Stimulated activated naive CD8-positive, alpha-beta T cell treated with anti-CD3 and anti-CD28 coated beads, Interleukin-15, Interleukin-2, amounts not matched to agents 100 ng/mL and 50 ng/mL, for 24 hours (primary cell): ENCODE results near the gene SOS1.
A peak's percentile ranks its signal among the peaks of the same experiment; 100 is the strongest.

ENCODE experiments used
- H3K27ac Mint-ChIP-seq: one replicate; pipeline ENCODE4 v1.8.0; 2021; ENCODE audit warnings: mild to moderate bottlenecking, mixed read lengths
- H3K27me3 Mint-ChIP-seq: one replicate; pipeline ENCODE4 v1.8.0; 2021; ENCODE audit warnings: mixed read lengths
- H3K36me3 Mint-ChIP-seq: one replicate; pipeline ENCODE4 v1.8.0; 2021; ENCODE audit warnings: low read depth, mixed read lengths
- H3K4me1 Mint-ChIP-seq: one replicate; pipeline ENCODE4 v1.8.0; 2021; ENCODE audit warnings: low read depth, mixed read lengths
- H3K4me3 Mint-ChIP-seq: one replicate; pipeline ENCODE4 v1.8.0; 2021; ENCODE audit warnings: mild to moderate bottlenecking, mixed read lengths
- H3K9me3 Mint-ChIP-seq: one replicate; pipeline ENCODE4 v1.8.0; 2021; ENCODE audit warnings: mixed read lengths

The SOS1 gene

DNA sequence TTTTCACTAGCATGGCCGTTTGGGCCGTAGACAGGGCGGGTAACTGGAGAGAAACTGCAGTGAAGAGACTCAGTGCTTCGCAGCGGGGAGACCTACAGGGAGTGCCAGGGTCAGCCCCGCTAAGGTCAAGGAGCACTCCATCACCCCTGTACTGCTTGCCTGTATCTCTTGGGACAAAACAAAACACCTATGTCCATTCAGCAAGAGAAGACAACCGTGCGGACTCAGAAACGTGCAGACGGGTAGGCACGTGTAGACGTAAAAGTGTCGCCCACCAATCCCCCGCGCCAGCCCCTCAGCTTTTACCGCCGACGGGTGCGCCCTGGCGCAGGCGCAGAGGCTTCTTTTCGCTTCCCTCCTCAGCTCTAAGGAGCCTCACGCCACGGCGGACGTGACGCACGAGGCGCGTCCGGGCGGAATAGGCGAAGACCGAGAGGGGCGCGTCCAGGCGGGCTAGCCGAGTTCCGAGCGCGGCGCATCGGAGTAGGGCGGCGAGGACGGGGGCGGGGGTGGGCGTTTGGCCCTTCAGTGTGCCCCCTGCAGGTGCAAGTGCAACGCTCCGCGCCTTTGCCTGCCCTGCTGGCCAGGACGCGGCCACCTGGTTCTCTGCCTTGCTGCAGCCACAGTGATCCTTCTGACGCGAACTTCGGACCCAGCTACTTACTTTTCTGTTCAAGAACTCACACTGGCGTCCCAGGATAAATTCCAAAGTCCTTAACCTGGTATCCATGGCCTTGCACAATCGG, 3.3 kb upstream of the SOS1 start:
- H3K36me3 Mint-ChIP-seq = peaks cover 6% of the 10 kb centered on the region
- H3K27me3 Mint-ChIP-seq = no peaks in the 10 kb centered on the region
- H3K9me3 Mint-ChIP-seq = no peaks in the 10 kb centered on the region
- H3K27ac Mint-ChIP-seq = peak overlapping the region; percentile 98
- peak overlapping the region; percentile 94 for H3K4me3 Mint-ChIP-seq
- H3K4me1 Mint-ChIP-seq = peaks cover 61% of the 10 kb centered on the region

DNA sequence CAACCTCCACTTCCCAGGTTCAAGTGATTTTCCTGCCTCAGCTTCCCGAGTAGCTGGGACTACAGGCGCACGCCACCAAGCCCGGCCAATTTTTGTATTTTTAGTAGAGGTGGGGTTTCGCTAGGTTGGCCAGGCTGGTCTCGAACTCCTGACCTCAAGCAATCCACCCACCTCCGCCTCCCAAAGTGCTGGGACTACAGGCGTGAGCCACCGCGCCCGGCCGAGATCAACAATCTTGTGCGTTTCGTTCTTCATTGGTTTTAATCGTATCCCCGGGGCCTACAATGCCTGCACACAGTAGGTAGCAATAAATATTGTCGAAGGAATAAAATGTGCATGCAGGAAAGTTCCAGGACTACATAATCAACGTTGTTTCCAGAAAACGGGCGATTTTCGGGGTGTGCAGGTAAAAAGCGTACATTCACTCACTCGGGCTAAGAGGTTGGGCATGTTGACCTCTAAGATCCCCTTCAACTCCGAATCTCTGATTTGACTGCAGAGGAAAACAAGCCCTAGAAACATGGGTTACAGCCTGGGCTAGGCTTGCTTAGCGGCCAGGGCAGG, 2.7 kb upstream of the SOS1 start:
- Mint-ChIP-seq H3K36me3 (peaks cover 6% of the 10 kb centered on the region), H3K9me3 (no peaks in the 10 kb centered on the region), H3K4me3 (peak overlapping the region; percentile 94), H3K27ac (peak overlapping the region; percentile 98), H3K4me1 (peaks cover 59% of the 10 kb centered on the region), H3K27me3 (no peaks in the 10 kb centered on the region)

DNA sequence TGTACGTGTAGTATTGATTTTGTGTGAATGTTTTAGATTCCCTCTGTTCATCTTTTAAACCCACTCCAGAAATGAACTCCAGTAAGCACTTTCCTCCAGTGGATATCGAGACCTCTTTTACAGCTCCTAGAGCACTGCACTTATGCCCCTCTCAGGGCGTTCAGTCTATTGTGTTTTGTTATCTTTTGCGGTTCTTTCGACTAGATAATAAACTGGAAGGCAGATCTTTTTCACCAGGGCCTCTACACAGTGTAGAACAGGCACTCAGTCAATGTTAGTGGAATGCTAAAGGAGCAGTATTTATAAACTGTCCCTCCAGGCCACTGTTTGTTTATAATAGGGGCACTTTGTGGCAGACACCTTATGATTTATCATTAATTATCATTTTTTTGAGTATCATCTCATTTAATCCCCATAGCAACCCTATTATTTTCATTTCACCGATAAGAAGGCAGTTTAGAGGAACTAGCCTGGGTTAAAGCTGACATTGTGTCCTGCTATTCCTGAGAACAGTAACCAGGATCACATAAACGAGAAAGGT, 742 bp upstream of the SOS1 start:
- no peaks in the 10 kb centered on the region for H3K9me3 Mint-ChIP-seq
- H3K4me1 Mint-ChIP-seq = peaks cover 60% of the 10 kb centered on the region
- H3K27ac Mint-ChIP-seq = peak overlapping the region; percentile 81
- peaks cover 19% of the 10 kb centered on the region for H3K36me3 Mint-ChIP-seq
- no peaks in the 10 kb centered on the region for H3K27me3 Mint-ChIP-seq
- peak overlapping the region; percentile 73 for H3K4me3 Mint-ChIP-seq

DNA sequence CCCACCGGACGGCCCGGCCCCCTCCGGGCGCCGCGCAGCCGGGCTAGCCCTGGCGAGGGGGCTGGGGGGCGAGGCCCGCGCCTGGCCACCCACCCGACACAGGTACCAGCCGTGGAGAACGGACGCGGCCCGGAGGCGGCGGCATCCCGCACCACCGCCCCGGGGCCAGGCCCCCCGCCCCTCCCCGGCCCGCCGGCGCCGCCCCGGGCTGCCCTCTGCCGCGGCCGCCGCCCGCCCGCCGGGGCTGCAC, 405 bp downstream of the SOS1 start:
- Mint-ChIP-seq H3K27me3 (no peaks in the 10 kb centered on the region), H3K4me1 (peaks cover 69% of the 10 kb centered on the region), H3K4me3 (no peak overlapping the region), H3K27ac (no peak overlapping the region), H3K36me3 (peaks cover 30% of the 10 kb centered on the region), H3K9me3 (peaks cover 5% of the 10 kb centered on the region)

DNA sequence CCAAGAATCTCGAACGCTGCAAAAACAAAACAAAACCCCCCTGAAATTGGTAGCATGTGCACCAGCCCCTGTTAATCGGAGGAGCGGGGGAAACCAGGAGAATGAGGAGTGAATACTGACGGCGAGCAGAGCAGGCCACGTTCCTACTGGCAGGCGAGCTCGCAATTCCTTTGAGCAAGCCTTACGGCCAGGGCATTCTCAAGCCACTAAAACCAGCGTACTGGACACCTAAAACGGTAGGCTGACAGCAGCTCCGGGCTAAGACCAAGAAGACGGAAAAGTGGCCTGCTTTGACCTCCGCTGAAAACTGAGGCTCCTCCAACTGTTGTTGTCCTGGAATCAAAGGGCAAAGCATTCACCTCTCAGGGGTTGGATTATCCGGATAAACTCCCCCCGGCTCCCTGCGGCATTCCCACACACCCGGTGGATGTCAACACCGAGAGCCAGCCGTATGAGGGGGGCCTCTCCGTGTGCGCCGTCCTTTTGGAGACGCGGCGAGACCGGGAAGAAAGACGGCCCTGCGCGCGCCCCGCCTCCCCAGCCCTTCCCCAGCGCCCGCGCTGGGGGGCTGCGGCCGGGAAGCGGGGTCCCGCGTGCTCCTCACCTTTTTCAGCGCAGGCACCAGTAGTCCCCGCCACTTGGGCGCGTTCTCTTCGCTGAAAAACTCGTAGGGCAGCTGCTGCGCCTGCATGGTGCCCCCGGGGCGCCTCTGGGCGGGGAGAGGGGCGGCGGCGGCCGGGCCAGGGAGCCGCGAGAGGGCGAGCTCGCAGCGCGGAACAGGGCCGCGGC, 925 bp downstream of the SOS1 start:
- Mint-ChIP-seq H3K27me3 (no peaks in the 10 kb centered on the region), H3K27ac (peak overlapping the region; percentile 84), H3K9me3 (peaks cover 5% of the 10 kb centered on the region), H3K4me3 (peak overlapping the region; percentile 89), H3K36me3 (peaks cover 33% of the 10 kb centered on the region), H3K4me1 (peaks cover 66% of the 10 kb centered on the region)

DNA sequence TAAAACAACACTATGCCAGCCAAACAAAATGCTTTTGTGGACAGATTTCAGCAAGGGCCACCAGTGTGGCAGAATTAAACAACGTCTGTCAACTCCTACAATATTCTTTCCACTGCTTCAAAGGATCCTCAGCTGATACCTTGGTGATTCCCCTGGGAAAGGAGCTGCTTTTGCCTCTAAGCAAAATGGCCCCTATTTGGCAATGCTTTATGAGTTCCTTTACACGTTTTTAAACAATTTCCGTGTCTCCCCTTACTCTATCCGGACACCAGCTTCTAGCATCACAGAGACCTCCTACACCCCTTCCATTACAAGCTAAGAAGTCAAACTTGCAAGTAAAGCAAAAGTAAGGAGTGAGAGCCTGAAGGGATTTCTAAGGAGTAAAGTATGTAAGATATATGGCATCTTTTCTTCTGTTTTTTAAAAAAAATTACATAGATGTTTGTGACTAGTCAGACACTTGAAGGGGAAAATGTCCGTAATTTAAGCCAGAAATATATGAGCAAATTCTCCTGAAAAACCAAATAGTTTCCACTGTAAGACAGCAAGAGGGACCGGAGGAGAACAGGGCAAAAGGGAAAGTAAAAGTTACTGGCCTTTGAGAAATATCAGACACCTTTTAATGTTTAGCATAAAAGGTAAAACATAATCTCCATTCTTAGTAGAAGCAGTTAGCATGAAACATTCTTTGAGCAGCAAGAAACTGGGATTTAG, 1.9 kb downstream of the SOS1 start:
- Mint-ChIP-seq H3K4me3 (peak overlapping the region; percentile 89), H3K27ac (peak overlapping the region; percentile 84), H3K4me1 (peaks cover 65% of the 10 kb centered on the region), H3K36me3 (peaks cover 36% of the 10 kb centered on the region), H3K9me3 (peaks cover 5% of the 10 kb centered on the region), H3K27me3 (no peaks in the 10 kb centered on the region)

DNA sequence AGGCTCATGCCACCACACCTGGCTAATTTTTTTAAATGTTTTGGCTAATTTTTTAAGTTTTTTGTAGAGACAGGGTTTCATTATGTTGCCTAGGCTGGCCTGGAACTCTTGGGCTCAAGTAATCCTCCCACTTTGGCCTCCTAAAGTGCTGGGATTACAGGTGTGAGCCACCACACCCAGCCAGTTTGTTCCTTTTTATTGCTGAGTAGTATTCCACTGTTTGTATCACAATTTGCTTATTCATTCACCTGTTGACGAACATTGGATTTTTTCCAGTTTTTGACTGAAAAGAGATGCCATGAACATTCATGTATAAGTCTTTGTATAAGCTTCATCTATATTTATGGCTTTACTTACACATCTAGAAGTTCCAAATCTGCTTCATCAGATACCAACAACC, 5.3 kb downstream of the SOS1 start:
- H3K4me3 Mint-ChIP-seq = peak overlapping the region; percentile 2
- H3K9me3 Mint-ChIP-seq = peaks cover 5% of the 10 kb centered on the region
- H3K27ac Mint-ChIP-seq = no peak overlapping the region
- peaks cover 59% of the 10 kb centered on the region for H3K36me3 Mint-ChIP-seq
- peaks cover 66% of the 10 kb centered on the region for H3K4me1 Mint-ChIP-seq
- H3K27me3 Mint-ChIP-seq = no peaks in the 10 kb centered on the region

DNA sequence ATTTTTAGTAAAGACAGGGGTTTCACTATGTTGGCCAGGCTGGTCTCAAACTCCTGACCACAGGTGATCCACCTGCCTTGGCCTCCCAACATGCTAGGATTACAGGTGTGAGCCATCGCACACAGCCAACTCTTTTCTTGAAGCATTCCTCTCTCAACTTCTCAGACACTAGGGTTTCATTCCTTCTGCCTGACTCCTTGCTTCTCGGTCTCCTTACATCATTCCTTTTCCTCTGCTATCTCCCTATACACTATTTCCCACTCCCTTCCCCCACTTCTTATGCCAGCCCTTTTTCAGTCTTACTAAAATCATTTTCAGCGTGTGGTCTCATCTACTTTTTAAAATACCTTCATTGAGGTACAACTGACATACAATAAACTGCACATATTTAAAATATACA, 6.1 kb downstream of the SOS1 start:
- Mint-ChIP-seq H3K27me3 (no peaks in the 10 kb centered on the region), H3K4me1 (peaks cover 72% of the 10 kb centered on the region), H3K36me3 (peaks cover 59% of the 10 kb centered on the region), H3K9me3 (peaks cover 5% of the 10 kb centered on the region), H3K4me3 (no peak overlapping the region), H3K27ac (peak overlapping the region; percentile 74)

DNA sequence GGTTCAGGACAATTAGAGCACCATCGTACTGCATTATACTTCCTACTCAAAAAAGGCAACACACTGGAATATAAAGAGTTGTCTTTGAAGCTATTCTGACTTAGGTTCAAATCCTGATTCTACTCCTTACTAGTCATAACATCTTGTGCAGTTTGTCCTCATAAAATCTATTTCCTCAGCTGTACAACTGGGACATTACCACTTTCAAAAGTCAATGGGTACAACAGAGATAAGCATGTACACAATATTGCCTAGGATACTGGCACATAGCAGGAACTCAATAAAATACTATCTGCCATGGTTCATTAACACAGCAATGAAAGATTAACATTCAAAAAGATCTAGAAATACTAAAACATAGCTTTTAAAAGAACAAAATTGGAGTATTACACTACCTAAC, 11.3 kb downstream of the SOS1 start:
- Mint-ChIP-seq H3K4me1 (peaks cover 61% of the 10 kb centered on the region), H3K4me3 (no peak overlapping the region), H3K36me3 (peaks cover 32% of the 10 kb centered on the region), H3K9me3 (no peaks in the 10 kb centered on the region), H3K27me3 (no peaks in the 10 kb centered on the region), H3K27ac (no peak overlapping the region)

DNA sequence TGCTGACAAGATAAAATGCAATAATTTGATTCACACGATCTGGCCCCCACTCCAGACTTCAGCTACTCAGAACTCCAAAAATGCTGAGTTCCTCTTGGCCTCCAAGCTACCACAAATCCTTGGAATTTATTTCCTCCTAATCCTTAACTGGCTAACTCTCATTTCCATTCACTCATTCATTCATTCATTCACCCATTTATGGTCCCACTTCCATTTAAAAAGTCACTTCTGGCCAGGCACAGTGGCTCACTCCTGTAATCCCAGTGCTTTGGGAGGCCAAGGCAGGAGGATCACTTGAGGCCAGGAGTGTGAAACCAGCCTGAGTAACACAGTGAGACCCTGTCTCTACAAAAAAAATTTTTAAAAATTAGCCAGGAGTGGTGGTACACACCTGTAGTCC, 12.5 kb downstream of the SOS1 start:
- Mint-ChIP-seq H3K4me1 (peaks cover 63% of the 10 kb centered on the region), H3K27me3 (no peaks in the 10 kb centered on the region), H3K9me3 (no peaks in the 10 kb centered on the region), H3K4me3 (no peak overlapping the region), H3K36me3 (peaks cover 29% of the 10 kb centered on the region), H3K27ac (no peak overlapping the region)

DNA sequence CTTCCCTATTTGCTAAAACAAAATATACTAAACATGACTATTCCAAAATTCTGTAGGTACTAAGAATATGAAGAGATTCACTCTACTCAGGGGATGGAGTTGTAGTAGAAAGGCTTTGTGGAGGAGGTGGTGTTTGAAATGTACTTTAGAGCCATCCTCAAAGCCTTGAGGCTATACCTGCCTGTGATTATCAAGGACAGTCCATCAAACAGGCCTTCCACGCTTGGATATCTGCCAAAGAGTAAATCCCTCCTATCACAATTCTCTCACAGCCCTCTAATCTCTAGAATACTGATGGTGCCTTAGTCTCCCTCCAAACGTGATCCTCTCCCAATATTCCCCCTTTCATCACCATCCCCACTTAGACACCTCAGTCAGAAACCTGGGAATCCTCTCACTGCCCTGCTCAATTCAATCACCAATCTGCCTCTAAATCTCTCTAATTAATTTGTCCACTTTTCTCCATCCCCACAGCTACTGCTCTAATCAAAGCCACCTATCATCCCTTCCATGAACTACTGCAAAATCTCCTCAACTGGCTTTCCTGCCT, 13.1 kb downstream of the SOS1 start:
- Mint-ChIP-seq H3K27me3 (no peaks in the 10 kb centered on the region), H3K4me3 (no peak overlapping the region), H3K36me3 (peaks cover 27% of the 10 kb centered on the region), H3K4me1 (peaks cover 65% of the 10 kb centered on the region), H3K27ac (peak overlapping the region; percentile 36), H3K9me3 (no peaks in the 10 kb centered on the region)

DNA sequence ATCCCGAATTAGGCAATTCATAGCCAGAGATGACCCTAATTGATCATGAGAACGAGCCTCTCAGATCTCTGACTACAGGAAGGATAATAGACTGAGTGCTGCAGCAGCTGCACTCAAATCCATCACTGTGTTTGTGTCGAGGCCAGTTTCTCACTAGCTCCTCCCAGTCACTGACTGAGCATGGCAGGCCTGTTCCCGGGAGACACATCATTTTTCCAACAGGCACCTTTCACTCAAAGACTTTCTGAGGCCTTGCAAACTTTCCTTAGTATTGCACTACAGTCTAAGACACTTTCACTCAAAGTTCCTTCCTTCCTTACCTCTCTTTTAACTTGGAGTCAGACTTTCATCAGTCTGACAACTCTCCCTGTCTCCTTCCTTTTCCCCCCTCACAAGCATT, 13.7 kb downstream of the SOS1 start:
- Mint-ChIP-seq H3K4me3 (no peak overlapping the region), H3K36me3 (peaks cover 23% of the 10 kb centered on the region), H3K27ac (peak overlapping the region; percentile 32), H3K27me3 (no peaks in the 10 kb centered on the region), H3K9me3 (no peaks in the 10 kb centered on the region), H3K4me1 (peaks cover 63% of the 10 kb centered on the region)

DNA sequence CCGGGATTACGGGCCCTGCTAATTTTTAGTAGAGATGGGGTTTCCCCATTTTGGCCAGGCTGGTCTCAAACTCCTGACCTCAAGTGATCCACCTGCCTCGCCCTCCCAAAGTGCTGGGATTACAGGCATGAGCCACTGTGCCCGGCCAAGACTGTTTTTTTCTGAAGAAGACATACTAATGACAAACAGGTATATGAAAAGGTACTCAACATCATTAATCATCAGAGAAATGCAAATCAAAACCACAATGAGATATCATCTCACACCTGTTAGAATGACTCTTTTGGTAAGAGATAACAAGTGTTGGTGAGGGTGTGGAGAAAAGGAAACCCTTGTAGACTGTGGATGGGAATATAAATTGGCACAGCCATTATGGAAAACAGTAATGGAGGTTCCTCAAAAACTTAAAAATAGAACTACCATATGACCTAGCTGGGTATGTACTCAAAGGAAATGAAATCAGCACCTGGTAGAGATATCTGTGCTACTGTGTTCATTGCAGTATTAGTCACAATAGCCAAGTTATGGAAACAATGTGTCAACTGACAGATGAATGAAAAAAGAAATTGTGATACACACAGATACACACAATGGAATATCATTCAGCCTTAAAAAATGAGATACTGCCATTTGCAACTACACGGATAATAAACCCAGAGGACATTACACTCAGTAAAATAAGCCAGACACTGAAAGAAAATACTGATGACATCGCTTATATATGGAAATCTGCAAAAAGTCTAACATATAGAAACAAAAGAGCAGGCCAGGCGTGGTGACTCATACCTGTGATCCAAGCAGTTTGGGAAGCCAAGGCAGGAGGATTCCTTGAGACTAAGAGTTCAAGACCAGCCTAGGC, 20.8 kb downstream of the SOS1 start:
- Mint-ChIP-seq H3K4me1 (peaks cover 75% of the 10 kb centered on the region), H3K27me3 (no peaks in the 10 kb centered on the region), H3K36me3 (peaks cover 17% of the 10 kb centered on the region), H3K4me3 (peak overlapping the region; percentile 28), H3K27ac (peak overlapping the region; percentile 92), H3K9me3 (peaks cover 3% of the 10 kb centered on the region)

DNA sequence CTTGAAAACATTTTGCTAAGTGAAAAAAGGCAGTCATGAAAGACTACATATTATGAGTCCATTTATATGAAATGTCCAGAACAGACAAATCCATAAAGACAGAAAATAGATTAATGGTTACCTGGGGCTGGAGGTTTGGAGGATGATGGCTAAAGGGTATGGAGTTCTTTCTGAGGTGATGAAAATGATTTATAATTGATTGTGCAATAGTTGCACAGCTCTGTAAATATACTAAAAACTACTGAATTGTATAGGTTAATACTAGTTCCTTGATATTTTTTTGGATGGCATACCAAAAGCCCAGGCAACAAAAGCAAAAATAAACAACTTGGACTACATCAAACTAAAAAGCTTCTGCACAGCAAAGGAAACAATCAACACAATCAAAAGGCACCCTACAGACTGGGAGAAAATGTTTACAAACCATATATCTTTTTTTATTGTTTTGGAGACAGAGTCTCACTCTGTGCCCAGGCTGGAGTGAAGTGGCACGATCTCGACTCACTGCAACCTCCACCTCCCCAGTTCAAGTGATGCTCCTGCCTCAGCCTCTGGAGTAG, 21.5 kb downstream of the SOS1 start:
- H3K27ac Mint-ChIP-seq = peak overlapping the region; percentile 92
- peaks cover 3% of the 10 kb centered on the region for H3K9me3 Mint-ChIP-seq
- no peaks in the 10 kb centered on the region for H3K27me3 Mint-ChIP-seq
- H3K36me3 Mint-ChIP-seq = peaks cover 17% of the 10 kb centered on the region
- peaks cover 79% of the 10 kb centered on the region for H3K4me1 Mint-ChIP-seq
- no peak overlapping the region for H3K4me3 Mint-ChIP-seq
